Endodermal cell (in vitro differentiated cells): ENCODE results near the gene COLQ. TPM values are rescaled to one million over a fixed set of nuclear protein-coding genes. Genes with fewer than 3 reads are reported as not detected.

Source experiments
- DNase-seq: peaks from one replicate; pipeline ENCODE4 v3.0.0-alpha.2; 2017
- H3K27ac ChIP-seq: 2 replicates; pipeline ENCODE4 v1.5.1; 2013; ENCODE audit warnings: mild to moderate bottlenecking, low read depth, low read length, moderate library complexity
- H3K27me3 ChIP-seq: 2 replicates; pipeline ENCODE4 v1.6.1; 2013; ENCODE audit warnings: mild to moderate bottlenecking, low read length, moderate library complexity; ENCODE audit not compliant: insufficient read depth, control insufficient read depth, poor library complexity, severe bottlenecking
- H3K36me3 ChIP-seq: 2 replicates; pipeline ENCODE4 v1.7.0; 2013; ENCODE audit warnings: mild to moderate bottlenecking, low read length, moderate library complexity; ENCODE audit not compliant: control insufficient read depth, insufficient read depth
- H3K4me1 ChIP-seq: one replicate; pipeline ENCODE4 v1.7.0; 2013; ENCODE audit warnings: low read length; ENCODE audit not compliant: control insufficient read depth, insufficient read depth
- H3K4me3 ChIP-seq: 2 replicates; pipeline ENCODE4 v1.5.1; 2013; ENCODE audit warnings: mild to moderate bottlenecking, low read length, moderate library complexity
- H3K9ac ChIP-seq: 2 replicates; pipeline ENCODE4 v1.6.1; 2013; ENCODE audit warnings: mild to moderate bottlenecking, low read length, moderate library complexity; ENCODE audit not compliant: poor library complexity, severe bottlenecking; ENCODE audit errors: extremely low read depth
- H3K9me3 ChIP-seq: 2 replicates; pipeline ENCODE4 v1.6.1; 2013; ENCODE audit warnings: mild to moderate bottlenecking, low read length, moderate library complexity; ENCODE audit not compliant: control insufficient read depth
- H3K27ac Mint-ChIP-seq: 2 replicates; pipeline ENCODE4 v1.8.0; 2020; ENCODE audit warnings: mixed read lengths
- H3K27me3 Mint-ChIP-seq: 2 replicates; pipeline ENCODE4 v1.8.0; 2021; ENCODE audit warnings: mild to moderate bottlenecking, mixed read lengths; ENCODE audit not compliant: insufficient read depth
- H3K36me3 Mint-ChIP-seq: 2 replicates; pipeline ENCODE4 v1.8.0; 2020; ENCODE audit warnings: low read depth, mixed read lengths
- H3K4me1 Mint-ChIP-seq: 2 replicates; pipeline ENCODE4 v1.8.0; 2020; ENCODE audit warnings: mixed read lengths
- H3K4me3 Mint-ChIP-seq: 2 replicates; pipeline ENCODE4 v1.8.0; 2020; ENCODE audit warnings: mild to moderate bottlenecking, moderate library complexity, mixed read lengths
- H3K9me3 Mint-ChIP-seq: 2 replicates; pipeline ENCODE4 v1.8.0; 2020; ENCODE audit warnings: mild to moderate bottlenecking, mixed read lengths
- CTCF ChIP-seq: fragments of 200-600 bp; sonication (generic); conservative IDR thresholded peaks from 2 replicates; pipeline ENCODE4 v1.5.0; 2021; ENCODE audit warnings: antibody characterized with exemption, mild to moderate bottlenecking
- WGBS, 2 experiments: methylation state at CpG; one replicate each; pipeline versions ENCODE4 v1.1.5 to v1.1.7; 2013; ENCODE audit warnings: missing lambda C conversion rate in 2 of 2, mixed read lengths in 1 of 2; ENCODE audit not compliant: insufficient coverage in 1 of 2, insufficient read length in 1 of 2; 5-methylcytosine and 5-hydroxymethylcytosine counted together
- total RNA-seq, 2 donors: library from RNA; stranded (reverse); fragmentation: NEBNext Ultra II Directional in 1 of 2; extraction: Animal tissue kit (Norgen Biotek cat#: 25700) in 1 of 2; gene quantifications; 2 replicates in 1 of 2; 3 replicates in 1 of 2; pipeline ENCODE4 v1.2.1, GENCODE V29; 2021

COLQ gene
- total RNA-seq, 2 donors from 2014 or later = 3.1 to 7.3 TPM

DNA sequence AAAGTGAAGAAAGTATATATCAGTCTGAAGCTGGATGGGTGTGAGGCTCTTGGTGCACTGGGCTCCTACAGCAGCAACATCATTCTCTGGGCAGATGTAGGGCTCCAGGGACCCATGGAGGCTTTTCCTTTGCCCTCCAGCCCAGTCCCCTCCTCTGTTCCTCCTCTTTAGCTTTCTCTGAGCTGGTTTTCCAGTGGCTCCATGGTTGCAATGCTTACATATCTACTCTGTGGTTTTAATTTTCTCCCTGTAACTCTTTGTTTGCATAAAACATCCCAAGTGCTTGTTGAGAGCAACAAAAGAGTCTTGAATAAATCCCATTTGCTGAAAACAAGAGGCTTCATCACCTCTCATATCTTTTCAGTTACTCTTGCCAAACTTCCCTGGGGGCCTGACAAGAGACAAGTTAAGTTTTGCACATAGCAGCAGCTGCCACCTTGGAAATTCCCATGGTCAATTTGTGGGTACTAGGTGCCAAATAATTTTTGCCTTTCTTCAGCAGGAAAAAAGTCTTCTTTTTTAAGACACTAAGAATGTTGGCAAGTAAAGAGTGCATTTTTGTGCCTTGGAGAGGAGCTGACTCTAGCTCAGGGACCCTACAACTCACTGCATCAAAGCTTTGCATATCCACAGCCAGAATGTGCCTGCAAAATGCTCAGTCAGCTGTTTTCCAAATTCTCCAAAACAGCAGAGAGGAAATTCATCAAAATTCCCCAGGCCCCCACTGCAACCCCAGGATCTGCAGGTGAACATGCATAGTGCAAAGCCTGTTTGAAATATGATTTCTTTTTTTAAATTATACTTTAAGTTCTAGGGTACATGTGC lies 41.9 kb downstream of the COLQ start:
- Histone ChIP-seq H3K36me3 (no peaks in the 10 kb centered on the region), H3K27ac (no peak overlapping the region), H3K9me3 (no peaks in the 10 kb centered on the region), H3K9ac (no peak overlapping the region), H3K4me1 (no peaks in the 10 kb centered on the region), H3K27me3 (no peaks in the 10 kb centered on the region), H3K4me3 (no peak overlapping the region)
- no peaks in the 10 kb centered on the region for H3K36me3 Mint-ChIP-seq
- DNase-seq = no peak
- peaks cover 30% of the 10 kb centered on the region for H3K27me3 Mint-ChIP-seq
- H3K4me3 Mint-ChIP-seq = no peak overlapping the region
- H3K4me1 Mint-ChIP-seq = no peaks in the 10 kb centered on the region
- H3K27ac Mint-ChIP-seq = no peak overlapping the region
- H3K9me3 Mint-ChIP-seq = peaks cover 3% of the 10 kb centered on the region
- TF ChIP-seq CTCF = no peak

DNA sequence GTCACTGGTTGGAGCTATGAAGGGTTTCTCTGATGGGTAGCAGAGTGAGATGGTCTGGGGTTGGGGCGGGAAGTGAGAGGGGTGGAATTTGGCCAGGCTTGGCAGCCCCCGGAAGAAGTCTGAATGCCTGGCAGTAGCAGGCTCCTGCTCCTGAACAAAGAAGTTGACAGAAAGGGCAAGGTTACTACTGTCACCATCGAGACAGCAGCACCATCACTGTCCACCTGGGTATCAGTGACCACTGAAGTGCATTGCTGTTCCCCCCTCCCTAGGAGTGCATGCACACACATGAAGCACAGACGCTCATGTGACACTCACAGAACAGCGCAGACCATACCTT lies 42.9 kb downstream of the COLQ start:
- no peak overlapping the region for H3K9ac ChIP-seq
- H3K36me3 ChIP-seq = no peaks in the 10 kb centered on the region
- DNase-seq = no peak
- WGBS, 2 experiments = 84 to 95% methylated on average over 3 to 5 of the region's 5 CpGs
- peak overlapping the region; percentile 16 for H3K27ac ChIP-seq
- no peaks in the 10 kb centered on the region for H3K4me1 ChIP-seq
- Mint-ChIP-seq H3K9me3 (no peaks in the 10 kb centered on the region), H3K27ac (no peak overlapping the region), H3K36me3 (no peaks in the 10 kb centered on the region), H3K27me3 (peaks cover 21% of the 10 kb centered on the region), H3K4me1 (no peaks in the 10 kb centered on the region), H3K4me3 (no peak overlapping the region)
- H3K4me3 ChIP-seq = no peak overlapping the region
- no peaks in the 10 kb centered on the region for H3K9me3 ChIP-seq
- TF ChIP-seq CTCF = no peak
- no peaks in the 10 kb centered on the region for H3K27me3 ChIP-seq

- no peaks in the 10 kb centered on the region for H3K4me1 Mint-ChIP-seq
- DNase-seq = no peak
- H3K4me3 ChIP-seq = no peak overlapping the region
- H3K4me1 ChIP-seq = no peaks in the 10 kb centered on the region
- peaks cover 16% of the 10 kb centered on the region for H3K27me3 Mint-ChIP-seq
- no peak overlapping the region for H3K9ac ChIP-seq
- H3K36me3 ChIP-seq = no peaks in the 10 kb centered on the region
- no peaks in the 10 kb centered on the region for H3K27me3 ChIP-seq
- no peaks in the 10 kb centered on the region for H3K36me3 Mint-ChIP-seq
- no peak overlapping the region for H3K27ac Mint-ChIP-seq
- H3K27ac ChIP-seq = peak overlapping the region; percentile 16
- no peaks in the 10 kb centered on the region for H3K9me3 Mint-ChIP-seq
- no peak overlapping the region for H3K4me3 Mint-ChIP-seq
- WGBS, 2 experiments = 77 to 87% methylated on average over 5 to 6 of the region's 6 CpGs
- no peaks in the 10 kb centered on the region for H3K9me3 ChIP-seq
- TF ChIP-seq CTCF = no peak
These were observed 43.4 kb downstream of the COLQ start for GRCh38 chr3:15477951-15478639.
